ENCODE measurements around the gene SLC44A3. TPM values are rescaled to one million over a fixed set of nuclear protein-coding genes. Genes with fewer than 3 reads are reported as not detected.

Gene SLC44A3
- total RNA-seq, 1 donor: 1.6 TPM

- DNase-seq (ENCODE audit: low read depth): no peak
- peak overlapping the region; percentile 68 for H3K4me3 ChIP-seq (ENCODE audit: low read depth, low read length)
- TF ChIP-seq, protein P1, sequence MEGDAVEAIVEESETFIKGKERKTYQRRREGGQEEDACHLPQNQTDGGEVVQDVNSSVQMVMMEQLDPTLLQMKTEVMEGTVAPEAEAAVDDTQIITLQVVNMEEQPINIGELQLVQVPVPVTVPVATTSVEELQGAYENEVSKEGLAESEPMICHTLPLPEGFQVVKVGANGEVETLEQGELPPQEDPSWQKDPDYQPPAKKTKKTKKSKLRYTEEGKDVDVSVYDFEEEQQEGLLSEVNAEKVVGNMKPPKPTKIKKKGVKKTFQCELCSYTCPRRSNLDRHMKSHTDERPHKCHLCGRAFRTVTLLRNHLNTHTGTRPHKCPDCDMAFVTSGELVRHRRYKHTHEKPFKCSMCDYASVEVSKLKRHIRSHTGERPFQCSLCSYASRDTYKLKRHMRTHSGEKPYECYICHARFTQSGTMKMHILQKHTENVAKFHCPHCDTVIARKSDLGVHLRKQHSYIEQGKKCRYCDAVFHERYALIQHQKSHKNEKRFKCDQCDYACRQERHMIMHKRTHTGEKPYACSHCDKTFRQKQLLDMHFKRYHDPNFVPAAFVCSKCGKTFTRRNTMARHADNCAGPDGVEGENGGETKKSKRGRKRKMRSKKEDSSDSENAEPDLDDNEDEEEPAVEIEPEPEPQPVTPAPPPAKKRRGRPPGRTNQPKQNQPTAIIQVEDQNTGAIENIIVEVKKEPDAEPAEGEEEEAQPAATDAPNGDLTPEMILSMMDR (IDR thresholded peaks at IDR 0.05; ENCODE audit: insufficient read depth, low read length): no peak
Measured at GRCh38 chr1:94819238-94819944, 766 bp upstream of the SLC44A3 start.

GRCh38 chr1:94820936-94821335 is 779 bp downstream of the SLC44A3 start:
- no peak for DNase-seq (ENCODE audit: low read depth)
- no peak overlapping the region for H3K4me3 ChIP-seq (ENCODE audit: low read depth, low read length)
- TF ChIP-seq, protein P1 (IDR thresholded peaks at IDR 0.05; ENCODE audit: insufficient read depth, low read length): no peak

- no peak for DNase-seq (ENCODE audit: low read depth)
- TF ChIP-seq, protein P1 (IDR thresholded peaks at IDR 0.05; ENCODE audit: insufficient read depth, low read length): no peak
- no peak overlapping the region for H3K4me3 ChIP-seq (ENCODE audit: low read depth, low read length)
Measured at GRCh38 chr1:94821636-94822305, 1.6 kb downstream of the SLC44A3 start.

DNA sequence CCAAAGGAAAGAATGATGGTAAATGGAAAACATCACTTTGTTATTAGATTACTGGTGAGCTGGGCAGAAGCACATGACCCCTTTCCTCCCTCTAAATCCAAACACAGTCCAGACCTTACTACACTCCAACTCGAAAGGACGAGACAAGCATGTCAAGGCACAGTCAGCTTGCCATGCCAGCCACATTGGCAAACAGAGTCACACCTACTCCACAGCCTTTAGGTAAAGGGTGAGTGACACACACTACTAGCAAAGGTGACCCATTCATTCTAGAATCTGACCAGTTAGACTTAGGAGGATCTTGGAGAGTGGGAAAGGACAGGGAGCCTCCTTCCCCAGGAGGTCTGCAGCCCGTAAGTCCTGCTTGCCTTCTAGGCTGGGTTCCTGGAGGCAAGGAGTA is 3.0 kb downstream of the SLC44A3 start:
- no peak overlapping the region for H3K4me3 ChIP-seq (ENCODE audit: low read depth, low read length)
- TF ChIP-seq, protein P1 (IDR thresholded peaks at IDR 0.05; ENCODE audit: insufficient read depth, low read length): no peak
- DNase-seq (ENCODE audit: low read depth): no peak

GRCh38 chr1:94825936-94826335 is 5.8 kb downstream of the SLC44A3 start:
- TF ChIP-seq, protein P1 (IDR thresholded peaks at IDR 0.05; ENCODE audit: insufficient read depth, low read length): no peak
- no peak for DNase-seq (ENCODE audit: low read depth)
- H3K4me3 ChIP-seq (ENCODE audit: low read depth, low read length): no peak overlapping the region

- TF ChIP-seq, protein P1 (IDR thresholded peaks at IDR 0.05; ENCODE audit: insufficient read depth, low read length): no peak
- no peak for DNase-seq (ENCODE audit: low read depth)
- H3K4me3 ChIP-seq (ENCODE audit: low read depth, low read length): no peak overlapping the region
Measured at GRCh38 chr1:94827434-94827833, 7.3 kb downstream of the SLC44A3 start.
